NB4 (cell line): Measurements from ENCODE around the gene MIS12.

Experiments
- CTCF ChIP-seq: IDR thresholded peaks from one replicate; pipeline ENCODE4 v1.5.1; 2012; ENCODE audit warnings: low read depth, low read length
- POLR2A ChIP-seq: IDR thresholded peaks from 2 replicates; pipeline ENCODE4 v1.6.1; 2011; ENCODE audit warnings: mild to moderate bottlenecking; ENCODE audit not compliant: insufficient read length; ENCODE audit errors: extremely low read depth
- TF ChIP-seq, protein P1 (sequence below): IDR thresholded peaks from 2 replicates; pipeline ENCODE4 v1.6.1; 2011; ENCODE audit warnings: low read depth, low read length

DNA sequence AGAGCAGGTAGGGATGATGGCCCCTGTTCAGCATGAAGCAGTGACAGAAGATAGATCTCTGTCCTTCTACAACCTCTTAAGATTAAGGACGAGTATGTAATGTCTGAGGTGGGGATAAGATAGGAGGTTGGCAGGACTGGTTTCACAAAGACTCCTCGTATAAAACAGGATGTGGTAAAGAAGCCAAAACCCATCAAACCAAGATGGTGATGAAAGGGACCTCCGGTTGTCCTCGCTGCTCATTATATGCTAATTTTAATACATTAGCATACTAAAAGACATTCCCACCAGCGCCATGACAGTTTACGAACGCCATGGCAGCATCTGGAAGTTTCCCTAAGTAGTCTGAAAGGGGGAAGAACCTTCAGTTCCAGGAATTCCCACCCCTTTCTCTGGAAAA, 27.3 kb downstream of the MIS12 start:
- TF ChIP-seq CTCF, result no peak
- TF ChIP-seq POLR2A, result no peak
- TF ChIP-seq, protein P1, sequence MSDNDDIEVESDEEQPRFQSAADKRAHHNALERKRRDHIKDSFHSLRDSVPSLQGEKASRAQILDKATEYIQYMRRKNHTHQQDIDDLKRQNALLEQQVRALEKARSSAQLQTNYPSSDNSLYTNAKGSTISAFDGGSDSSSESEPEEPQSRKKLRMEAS, result no peak
